Embryonic facial prominence (tissue), 1 donor: ENCODE measurements around the gene PIP4K2A.
"Not testable (repeated sequence)": the region's sequence is repeated elsewhere in the genome, so short reads cannot be mapped to it uniquely, and the experiment has no call there.

ENCODE experiments used
- DNase-seq: peaks from one replicate; pipeline ENCODE4 v3.0.0-alpha.2; 2016; ENCODE audit errors: extremely low spot score

Gene PIP4K2A

DNA sequence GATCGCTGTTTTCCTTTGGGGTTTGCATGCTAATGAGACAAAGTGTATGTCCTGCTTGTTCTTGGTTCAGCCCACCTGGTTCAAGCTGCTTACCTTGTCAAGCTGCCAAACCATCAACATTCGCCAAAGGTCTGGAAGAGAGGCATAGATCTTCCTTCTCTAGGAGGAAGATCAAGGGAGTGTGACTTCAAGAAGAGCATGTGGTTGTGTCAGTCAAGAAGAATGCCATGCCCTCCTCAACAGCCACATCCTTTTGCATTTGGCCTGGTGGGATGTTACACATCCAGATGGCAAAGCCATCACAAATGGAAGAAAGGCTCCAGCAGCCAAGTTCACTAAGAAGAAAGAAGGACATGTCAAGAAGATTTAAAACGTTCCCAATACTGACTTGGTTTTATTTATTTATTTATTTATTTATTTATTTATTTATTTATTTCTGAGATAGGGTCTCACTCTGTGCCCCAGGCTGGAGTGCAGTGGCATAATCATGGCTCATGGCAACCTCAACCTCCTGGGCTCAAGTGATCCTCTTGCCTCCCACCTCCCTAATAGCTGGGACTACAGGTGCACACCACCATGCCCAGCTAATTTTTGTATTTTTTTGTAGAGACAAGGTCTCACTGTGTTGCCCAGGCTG lies 5.1 kb upstream of the PIP4K2A start:
- no peak for DNase-seq

DNA sequence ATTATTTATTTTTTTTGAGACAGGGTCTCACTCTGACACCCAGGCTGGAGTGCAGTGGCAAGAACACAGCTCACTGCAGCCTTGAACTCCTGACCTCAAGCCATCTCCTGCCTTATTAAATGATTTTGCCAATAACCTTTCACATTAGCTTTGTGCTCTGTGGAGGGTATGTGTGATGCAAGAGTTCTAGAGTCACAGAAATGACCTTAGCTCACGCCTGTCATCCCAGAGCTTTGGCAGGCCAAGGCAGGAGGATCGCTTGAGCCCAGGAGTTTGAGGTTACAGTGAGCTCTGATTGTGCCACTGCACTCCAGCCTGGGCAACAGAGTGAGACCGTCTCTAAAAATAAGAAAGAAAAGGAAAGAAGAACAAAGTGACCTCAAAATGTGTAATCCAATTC lies 4.3 kb upstream of the PIP4K2A start:
- DNase-seq: not testable (repeated sequence)

DNA sequence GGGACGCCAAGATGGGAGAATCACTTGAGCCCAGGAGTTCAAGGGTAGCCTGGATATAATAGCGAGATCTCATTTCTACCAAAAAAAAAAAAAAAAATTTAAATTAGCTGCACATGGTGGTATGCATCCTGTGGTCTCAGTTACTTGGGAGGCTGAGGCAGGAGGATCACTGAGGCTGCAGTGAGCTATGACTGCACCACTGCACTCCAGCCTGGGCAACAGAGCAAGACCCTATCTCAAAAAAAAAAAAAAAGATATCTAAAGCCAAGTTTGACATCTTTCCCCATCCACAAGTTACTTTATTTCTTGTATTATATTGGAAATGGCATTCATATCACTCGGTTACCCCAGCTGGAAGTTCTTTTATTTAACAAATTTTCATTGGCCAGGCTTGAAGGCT lies 3.4 kb upstream of the PIP4K2A start:
- DNase-seq: no peak

DNA sequence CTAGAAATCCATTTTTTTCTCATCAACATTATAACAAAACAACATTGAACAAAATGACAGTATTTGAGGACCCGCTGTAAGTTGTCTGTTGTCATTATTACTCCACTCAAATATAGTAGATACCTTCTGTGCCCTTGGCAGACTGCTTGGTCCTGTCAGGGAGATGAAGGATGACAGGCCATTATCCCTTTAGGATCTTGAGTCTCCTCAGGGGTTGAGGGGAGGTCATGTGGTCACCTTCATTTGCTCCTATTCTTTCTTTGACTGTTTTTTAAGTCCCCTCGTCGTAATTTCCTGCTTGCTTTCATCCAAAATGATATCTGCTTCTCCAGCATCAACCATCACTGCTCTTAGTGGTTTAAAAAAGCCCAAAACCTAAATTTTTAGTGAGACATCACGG lies 2.6 kb upstream of the PIP4K2A start:
- DNase-seq: no peak

DNA sequence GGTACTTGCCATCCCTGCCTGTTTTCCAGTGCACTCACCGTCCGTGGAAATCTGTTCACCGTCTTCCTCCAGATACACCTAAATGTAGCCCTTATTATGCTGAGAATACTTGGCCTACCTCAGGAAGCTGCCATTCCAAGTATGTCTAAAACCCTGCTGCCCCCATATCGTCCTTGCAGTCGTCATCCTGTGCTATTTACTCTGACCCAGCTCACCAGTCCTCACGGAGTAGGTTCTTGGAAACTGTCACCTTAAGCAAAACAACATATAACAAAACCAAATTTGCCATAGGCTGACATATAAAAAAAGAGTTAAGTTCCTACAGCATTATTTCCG lies 880 bp upstream of the PIP4K2A start:
- no peak for DNase-seq

DNA sequence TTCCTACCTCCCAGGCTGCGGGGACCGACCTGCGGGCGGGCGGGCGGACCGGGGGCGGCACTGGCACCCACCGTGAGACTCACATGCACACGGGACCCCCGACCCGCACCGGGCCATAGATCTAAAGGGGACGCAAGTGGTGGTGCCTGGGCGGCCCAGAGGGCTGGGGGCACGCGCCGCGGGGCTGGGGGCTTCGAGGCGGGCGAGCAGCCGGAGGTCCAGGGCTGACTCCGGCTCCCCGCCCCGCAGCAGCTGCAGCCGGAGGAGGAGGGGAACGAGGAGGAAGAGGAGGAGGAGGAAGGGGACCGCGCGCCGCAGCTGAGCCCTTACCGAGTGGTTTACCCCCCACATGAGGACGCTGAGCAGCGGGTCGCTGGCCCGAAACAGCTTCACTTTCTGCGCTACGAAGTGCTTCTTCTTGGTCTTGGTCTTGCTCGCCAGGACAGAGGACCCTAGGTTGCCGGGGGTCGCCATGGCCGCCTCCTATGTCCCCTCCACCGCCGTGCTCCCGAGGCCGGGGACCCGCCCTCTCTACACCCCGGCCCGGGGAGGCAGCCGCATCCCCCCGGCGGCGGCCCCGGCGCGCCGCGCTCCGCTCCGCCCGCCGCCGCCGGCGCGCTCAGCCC lies 412 bp downstream of the PIP4K2A start:
- DNase-seq: no peak

DNA sequence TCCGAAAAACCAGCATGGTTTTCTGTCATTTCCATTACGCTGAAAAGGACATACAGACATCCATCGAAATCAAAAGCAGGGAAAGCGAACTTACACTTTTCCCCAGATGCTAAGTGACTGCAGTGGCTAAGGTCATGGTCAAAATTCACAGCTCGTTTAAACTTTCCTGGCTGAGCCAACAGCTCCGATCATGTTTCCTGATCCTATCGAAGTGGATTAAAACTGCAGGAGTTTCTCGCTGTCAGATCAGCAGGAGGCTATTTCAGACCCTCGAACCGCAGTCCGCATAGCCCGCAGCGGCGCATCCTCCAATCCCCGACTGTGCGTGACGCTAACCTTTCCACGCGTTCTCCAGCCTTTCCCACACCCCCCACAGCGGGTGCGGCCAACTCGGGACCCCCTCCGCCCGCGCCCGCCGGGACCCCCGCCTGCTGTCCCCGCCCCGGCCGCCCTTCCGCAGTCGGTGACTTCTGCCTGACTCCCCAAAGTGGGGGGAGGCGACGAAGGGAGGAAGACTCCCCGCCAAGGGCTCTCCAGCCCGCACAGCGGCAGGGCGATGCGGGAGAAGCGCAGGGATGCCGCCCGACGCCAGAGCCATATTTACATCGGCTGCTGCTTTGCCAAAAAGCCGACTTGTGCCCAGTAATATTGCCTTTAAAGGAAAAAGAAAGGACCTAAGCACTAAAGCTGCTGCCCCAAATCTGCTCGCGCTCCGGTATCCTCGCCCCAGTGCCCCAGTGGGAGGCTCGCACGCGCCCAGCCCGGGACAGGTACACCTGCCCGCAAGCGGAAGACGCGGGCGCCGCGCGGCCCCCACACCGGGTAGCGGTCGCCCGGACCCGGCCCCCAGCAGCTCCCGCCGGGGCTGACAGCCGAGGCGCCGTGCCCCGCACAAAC lies 1.2 kb downstream of the PIP4K2A start:
- no peak for DNase-seq

DNA sequence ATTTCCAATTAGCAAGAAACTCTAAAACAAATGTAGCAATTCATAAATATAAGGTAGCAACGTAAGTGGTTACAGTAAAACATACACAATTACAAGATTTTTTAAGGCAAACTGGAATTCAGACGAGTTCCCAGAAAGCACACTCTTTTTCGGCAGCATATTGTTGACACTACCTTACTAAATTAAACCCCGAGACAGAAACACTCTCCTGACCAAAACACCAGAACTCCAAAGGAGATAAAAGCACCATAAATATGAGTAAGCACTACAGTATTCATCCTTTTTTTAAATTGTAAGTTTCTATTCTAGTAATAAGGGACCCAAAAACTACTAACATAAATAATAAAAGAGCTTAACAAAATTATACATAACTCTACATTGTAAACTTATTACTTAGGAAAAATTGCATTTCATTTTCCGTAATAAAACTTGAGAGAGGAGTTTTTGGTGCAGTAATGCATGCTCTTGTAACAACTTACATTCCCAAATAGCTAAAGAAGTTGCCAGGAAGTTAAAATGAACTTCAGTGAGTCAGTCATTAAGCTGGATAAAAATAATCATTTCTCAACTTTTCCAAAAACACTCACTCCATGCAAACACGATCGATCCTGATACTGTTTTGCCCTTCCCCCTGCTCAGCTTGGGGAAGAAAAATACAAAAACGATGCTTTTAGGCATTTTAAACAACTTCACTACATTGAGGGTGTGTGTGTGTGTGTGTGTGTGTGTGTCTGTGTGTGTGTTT lies 2.0 kb downstream of the PIP4K2A start:
- no peak for DNase-seq

DNA sequence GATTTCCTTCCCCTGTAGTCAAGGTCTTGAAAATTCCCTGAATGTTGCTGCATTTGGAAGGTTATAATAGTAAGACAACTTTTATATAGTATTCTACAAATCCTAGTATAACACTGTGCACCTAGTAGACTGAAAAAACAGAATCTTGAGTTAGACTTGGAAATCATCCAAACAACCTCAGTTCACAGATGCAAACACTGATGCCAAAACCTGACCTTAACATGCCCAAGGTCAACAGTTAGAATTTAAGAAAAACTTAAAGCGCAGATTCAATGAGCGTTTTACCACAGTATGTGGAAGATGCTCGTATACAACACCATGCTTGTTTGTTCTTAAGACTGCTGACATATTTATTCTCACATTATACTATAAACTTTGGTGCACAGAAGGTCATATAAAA lies 3.0 kb downstream of the PIP4K2A start:
- DNase-seq: no peak

DNA sequence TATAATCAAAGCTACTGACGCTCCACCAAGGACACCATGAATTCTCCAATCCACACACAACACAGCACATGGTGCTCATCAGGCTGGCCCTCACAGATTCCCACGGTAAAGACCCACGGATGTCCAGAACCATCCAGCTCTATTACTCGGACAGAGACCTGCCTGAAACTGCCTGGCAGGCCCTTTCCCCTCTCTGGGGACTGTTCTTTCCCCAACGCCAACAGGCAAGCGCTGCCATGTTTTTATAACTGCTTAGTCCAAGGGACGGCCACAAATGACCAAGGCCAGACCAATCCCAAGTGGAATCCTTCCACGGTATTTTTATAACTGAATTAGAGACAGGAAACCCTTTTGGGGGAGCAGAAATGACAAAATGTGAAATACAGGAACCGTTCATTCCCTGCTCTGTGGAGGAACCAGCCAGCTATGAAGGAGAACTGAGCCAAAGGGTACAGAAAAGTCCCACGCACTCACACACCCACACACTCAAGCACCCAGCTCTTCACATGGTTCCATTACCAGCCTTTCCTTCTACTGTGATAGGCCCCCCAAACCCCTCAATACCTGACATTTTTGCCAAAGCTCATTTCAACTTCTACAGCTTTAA lies 4.1 kb downstream of the PIP4K2A start:
- no peak for DNase-seq

DNA sequence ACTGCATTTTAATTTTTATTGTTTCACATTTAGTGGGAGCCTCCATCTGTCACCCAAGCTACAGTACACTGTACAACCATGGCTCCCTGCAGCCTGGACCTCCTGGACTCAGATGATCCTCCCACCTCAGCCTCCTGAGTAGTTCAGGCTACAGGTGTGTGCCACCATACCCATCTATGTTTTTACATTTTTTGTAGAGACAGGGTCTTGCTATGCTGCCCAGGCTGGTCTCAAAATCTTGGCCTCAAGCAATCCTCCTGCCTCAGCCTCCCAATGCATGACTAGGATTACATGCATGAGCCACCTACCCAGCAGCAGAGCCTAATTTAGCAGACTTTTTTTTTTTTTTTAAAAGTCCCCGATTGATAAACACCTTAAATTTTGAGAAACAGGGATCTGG lies 5.6 kb downstream of the PIP4K2A start:
- DNase-seq: no peak

DNA sequence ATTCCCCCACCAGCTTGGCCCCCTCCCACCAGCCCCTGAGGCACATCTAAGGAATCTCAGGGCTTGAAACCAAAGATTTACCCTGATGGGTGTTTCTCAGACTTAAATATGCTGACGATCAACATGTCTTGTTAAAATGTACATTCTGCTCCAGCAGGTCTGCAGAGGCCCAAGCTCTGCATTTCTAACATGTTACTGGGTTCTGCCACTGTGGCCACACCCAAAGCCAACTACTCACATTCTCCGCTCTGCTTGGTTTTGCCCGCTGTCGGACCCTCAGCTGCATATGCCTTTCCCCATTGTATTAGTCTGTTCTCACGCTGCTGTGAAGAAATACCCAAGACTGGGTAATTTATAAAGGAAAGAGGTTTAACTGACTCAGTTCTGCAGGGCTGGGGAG lies 8.9 kb downstream of the PIP4K2A start:
- no peak for DNase-seq

DNA sequence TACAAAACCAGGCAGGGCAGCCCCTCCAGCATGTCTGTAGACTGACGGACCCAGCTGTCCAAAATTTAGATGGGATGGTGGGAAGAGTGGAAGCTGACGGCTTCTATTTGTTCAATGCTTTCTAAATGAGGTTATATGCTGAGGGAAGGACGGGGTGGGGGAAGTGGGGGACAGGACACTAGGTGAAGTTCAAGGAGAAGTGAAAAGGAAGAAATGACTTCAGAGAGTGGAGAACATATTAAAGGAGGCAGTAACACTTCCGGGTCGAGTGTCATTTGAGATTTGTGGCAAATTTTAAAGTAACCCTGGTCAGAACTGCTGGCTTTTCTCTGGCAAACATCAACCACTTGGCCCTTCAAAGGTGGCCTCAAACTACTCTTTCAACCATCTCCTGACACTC lies 9.4 kb downstream of the PIP4K2A start:
- no peak for DNase-seq

DNA sequence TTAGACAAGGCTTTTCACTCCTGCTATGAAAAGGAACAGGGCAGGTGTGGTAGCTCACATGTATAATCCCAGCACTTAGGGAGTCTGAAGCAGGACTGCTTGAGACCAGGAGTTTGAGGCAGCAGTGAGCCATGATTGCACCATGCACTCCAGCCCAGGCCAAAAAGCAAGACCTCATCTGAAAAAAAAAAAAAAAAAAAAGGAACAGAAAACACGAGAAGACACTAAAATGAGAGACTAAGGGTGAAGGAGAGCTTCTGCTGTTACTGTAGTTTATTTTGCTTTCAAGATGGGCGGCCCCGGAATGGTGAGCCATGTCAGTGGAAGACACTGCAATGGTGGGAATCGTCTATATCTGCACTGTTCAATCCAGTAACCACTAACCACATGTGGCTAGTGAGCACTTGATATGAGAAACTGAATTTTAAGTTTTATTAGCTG lies 9.9 kb downstream of the PIP4K2A start:
- DNase-seq: no peak

DNA sequence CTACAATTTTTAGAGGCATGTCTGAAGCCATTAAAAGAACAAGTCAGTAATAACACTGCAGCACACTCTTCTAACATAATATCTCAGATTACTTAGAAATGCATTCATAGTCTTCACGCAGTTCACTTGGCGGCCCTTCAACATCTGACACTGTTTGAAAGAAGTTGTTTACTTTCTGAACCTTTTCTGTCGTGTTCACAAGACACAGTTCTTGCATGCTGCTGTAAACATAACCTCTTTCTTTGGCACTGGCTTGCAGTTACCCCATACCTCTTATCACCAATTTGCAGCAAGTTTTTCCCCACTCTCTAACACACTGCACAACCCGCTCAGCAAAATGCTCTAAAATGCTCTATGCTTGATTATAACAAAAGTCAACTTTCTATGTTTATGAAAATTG lies 12.0 kb downstream of the PIP4K2A start:
- DNase-seq: no peak

DNA sequence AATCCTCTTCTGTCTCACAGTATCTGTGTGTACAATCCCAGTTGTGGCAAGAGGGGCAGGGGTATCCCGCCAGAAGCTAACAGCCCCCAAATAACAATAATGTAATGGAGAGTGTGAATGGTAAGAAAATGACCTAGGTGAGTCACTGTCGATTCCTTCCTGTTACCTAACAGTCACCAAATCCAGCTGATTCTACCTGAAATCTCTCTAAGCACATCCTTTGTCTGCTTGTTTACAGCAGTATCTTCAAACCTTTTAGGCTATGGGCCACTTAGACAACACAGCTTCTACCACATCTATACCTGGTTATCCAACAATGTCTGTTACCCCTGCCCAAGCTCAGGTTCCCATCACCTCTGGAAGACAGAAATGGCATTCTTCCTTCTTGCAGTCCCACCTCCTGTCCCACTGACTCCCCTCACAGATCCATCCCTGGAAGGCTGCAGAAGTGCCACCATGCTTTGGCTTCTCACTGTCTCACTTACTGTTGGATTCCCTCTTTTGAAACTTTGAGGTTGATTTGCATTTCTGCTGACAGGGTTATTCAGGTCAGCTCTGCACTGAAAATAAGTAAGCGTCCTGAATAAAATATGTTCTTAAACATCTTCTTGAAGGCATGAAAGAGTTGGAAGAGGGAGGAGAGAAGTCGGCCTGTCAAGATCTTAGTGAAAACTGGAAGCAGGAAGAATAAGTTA lies 13.1 kb downstream of the PIP4K2A start:
- no peak for DNase-seq

DNA sequence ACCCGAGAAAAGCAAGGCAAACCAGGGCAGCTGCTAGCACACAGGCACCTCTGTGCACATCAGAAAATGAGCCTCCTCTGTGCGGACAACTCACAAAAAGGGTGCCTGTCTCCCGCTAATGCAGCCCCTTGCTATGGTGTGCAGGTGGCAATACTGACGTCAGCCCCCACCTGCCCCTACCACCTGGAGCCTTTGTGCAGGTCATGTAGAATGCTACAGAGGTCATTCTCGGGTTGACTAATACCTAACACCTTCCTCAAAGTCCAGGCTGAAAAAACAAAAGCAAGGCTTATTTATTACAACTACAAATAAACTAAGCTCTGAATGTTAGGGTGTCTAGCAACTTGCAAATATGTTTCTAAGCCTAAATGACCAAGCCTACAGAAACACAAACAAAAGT lies 13.9 kb downstream of the PIP4K2A start:
- no peak for DNase-seq

DNA sequence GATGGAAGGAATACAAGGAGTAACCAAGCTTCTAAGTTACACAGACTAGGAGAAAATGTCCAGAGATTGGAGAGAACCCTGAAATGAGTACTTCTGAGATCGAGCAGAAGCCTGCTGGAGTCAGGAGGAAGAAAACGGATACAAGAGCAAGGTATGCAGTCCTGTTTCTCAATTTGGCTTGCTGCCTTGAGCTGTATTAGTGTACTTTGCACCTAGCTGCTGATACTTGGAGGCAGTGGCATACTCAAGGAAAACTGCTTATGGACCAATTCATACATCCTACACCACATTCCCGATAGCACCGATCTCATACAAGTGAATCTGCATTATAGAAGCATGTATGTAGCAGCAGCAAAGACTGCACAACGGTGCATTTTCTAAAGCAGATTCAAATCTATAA lies 14.4 kb downstream of the PIP4K2A start:
- DNase-seq: no peak

DNA sequence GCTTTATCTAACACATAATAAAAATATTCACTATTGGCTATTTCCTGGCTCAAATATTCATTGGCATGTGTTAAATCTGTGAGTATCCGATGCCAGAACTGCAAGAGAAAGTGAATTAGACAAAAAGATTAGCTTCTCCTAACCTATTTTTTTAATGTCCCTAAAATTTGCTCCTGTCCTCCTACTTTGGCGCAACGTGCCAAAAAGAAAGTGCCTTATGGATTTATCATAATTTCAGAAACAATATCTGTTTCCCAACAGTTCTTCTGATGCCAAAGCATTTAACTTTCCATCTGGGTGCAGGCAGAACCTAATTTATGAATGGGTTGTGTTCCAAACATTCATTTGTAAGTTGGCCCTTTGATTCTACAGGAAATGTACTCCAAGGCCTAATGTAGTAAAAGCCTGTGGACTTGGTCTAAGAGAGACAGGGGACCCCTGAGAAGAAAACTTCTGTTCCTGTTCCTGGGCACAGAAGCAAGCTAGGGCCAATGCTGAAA lies 15.4 kb downstream of the PIP4K2A start:
- no peak for DNase-seq

DNA sequence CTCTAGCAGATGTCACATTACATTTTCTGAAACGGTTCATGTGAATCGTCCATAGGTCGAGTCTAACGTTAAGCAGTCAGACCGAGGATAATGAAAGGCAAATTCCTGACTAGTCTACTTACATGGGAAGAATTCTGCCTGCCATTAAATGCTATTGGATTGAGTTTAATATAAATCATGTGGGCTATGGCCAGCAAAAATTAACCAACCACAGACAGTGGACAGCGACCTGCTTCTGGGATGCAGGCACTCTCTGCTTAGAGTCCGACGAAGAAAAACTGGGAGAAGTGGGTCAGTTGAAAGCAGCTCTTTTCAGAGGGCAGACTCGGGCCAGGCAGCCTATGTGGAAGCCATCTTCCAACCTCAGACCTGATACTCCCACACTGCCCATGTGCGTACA lies 16.6 kb downstream of the PIP4K2A start:
- DNase-seq: no peak

DNA sequence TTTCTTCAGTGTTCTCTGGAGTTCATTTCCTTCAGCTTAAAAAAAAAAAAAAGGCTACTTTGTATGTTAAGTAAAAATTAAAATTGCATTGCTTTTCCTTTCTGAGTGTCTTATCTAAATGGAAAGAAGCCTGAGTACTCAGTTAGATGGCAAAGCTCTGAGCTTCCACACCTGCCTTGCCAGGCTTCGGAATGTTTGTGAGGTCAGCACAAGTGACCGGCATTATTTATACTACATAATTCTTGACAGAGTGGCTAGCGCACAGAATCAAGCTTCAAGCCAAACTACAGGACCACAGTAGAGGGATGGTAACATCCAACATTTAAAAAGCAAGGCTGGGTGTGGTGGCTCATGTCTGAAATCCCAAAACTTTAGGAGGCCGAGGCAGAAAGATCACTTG lies 17.3 kb downstream of the PIP4K2A start:
- DNase-seq: no peak
